GM21367 (cell line): ENCODE data around the gene CXXC1.
"Not testable (repeated sequence)": the region's sequence is repeated elsewhere in the genome, so short reads cannot be mapped to it uniquely, and the experiment has no call there.

Experiments used
- ATAC-seq: cut with Tn5 transposase; IDR thresholded peaks from one replicate; pipeline ENCODE4 v1.9.1; 2021; ENCODE audit not compliant: unreplicated experiment

The CXXC1 gene

DNA sequence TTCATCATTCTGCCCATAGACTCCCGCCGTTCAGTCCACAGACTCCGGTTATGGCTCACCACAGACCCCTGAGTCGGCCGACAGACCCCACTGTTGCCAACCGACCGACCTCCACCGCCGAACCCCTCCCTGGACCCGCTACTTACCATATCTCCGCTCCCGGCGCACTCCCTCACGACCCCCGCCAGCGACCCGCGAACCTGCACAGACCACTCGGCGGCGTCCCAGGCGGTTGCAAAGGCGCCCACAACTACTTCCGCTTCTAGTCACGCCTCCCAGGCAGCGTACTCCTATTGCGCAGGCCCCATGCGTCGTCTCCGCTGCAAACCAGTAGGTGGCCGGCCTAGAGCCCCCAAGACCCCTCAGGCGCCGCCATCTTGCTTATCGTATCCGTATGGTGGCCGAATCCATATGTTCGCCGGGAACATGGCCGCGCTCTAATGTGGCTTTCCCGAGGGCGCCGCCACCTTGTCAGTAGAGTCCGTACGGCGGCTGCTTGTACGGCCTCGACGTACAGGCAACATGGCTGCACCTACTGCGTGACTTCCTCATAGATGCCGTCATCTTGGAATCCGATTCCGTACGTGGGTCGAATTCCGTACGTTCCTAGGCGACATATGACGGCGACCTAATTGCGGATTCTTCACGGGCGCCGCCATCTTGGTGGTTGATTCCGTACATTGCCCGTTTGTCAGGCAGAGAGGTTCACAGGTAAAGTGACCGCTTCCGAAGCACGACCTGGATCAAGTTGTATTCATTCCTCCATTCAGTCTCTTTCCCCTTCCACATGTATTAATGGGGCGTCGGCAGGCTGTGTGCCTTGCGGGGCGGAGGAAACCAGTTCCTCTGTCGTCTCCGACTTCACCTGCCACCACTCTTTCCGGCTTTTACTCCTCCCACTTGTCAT is at the start of gene CXXC1:
TSS of gene CXXC1 (minus strand) at position 252 of the 907 bp plus-strand sequence. CDS start at position 149, 103 bp downstream.
- ATAC-seq = peak; percentile 76

DNA sequence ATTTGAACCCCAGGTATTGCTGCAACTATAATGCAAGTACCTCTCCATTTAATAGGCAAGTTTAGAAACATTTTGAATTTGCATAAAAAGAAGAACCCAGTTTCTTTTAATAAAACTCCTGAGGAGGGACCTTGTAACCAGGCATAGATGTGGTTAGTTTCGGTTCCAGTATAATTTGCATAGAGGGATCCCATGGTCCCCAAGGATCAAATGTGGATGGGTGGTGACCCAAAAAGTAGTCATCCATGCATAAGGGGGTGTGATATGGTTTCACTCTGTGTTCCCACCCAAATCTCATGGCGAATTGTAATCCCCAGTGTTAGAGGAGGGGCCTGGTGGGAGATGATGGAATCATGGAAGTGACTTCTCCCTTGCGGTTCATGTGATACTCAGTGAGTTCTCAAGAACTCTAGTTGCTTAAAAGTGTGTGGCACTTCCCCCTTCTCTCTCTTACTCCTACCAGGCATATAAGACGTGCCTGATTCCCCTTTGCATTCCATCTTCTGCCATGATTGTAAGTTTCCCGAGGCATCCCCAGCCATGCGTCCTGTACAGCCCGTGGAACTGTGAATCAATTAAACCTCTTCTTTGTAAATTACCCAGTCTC is 47.2 kb upstream of the CXXC1 start:
- ATAC-seq = peak; percentile 68

DNA sequence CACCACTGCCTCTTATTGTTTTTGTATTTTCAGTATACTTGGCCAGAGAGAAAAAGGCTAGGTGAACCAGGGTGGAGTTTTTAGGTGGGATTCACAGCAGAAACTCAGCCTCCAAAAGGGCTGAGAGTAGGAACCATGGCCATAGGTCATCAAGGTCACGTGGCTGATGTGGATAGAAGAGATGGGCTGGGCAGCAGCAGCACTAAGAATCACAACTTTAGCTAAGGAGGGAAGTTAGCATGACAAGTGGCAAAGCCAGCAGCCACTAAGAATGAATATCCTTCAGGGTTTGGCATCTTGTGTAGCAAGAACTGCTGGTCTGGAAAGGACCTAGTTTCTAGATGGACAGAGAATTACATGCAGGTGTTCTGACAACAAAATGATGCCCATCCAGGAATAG is 44.2 kb upstream of the CXXC1 start:
- no peak for ATAC-seq

DNA sequence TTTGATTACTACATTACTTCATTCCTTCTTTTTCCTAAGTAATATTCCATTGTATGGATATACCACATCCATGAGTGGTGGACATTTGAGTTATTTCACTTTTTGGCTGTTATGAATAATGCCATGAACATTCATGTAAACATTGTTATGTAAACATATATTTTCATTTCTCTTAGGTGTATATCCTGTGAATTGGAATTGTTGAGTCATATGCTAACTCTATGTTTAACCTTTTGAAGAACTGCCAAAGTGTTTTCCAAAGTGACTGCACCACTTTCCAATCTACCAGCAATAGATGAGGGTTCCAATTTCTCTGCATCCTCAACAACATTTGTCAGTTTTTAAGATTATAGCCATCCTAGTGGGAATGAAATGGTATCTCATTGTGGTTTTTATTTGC is 42.7 kb upstream of the CXXC1 start:
- ATAC-seq = no peak

DNA sequence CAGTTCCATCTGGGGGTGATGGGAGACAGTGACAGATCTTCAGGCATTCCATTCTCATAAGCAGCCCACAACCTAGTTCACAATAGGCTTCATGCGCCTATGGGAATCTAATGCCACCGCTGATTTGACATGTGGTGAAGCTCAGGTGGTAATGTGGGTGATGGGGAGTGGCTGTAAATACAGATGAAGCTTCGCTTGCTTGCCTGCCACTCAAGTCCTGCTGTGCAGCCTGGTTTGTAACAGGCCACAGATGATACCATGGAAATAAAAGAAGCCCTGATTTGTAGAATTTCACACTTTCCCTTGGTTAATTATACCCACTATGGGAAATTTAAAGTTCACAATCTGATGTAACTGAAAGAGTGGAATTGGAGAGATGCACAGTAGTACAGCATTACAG is 40.5 kb upstream of the CXXC1 start:
- ATAC-seq = no peak

DNA sequence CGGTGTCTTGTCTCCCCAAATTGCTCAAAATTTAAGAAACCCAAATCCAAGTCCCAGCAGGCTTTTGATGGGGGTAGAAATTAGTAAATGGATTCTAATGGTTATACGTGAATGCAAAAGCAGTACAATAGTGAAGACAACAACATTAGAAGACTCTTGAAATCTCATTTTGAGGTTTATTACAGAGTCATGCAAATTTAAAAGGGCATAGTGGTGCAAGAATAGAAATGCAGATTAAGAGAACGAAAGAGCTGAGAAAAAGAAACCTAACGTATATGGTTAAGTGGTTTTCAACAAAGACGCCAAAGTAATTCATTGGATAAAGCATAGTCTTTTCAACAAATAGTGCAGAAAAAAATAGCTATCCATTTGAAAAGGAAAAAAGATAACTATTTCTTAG is 33.2 kb upstream of the CXXC1 start:
- ATAC-seq = peak; percentile 61

DNA sequence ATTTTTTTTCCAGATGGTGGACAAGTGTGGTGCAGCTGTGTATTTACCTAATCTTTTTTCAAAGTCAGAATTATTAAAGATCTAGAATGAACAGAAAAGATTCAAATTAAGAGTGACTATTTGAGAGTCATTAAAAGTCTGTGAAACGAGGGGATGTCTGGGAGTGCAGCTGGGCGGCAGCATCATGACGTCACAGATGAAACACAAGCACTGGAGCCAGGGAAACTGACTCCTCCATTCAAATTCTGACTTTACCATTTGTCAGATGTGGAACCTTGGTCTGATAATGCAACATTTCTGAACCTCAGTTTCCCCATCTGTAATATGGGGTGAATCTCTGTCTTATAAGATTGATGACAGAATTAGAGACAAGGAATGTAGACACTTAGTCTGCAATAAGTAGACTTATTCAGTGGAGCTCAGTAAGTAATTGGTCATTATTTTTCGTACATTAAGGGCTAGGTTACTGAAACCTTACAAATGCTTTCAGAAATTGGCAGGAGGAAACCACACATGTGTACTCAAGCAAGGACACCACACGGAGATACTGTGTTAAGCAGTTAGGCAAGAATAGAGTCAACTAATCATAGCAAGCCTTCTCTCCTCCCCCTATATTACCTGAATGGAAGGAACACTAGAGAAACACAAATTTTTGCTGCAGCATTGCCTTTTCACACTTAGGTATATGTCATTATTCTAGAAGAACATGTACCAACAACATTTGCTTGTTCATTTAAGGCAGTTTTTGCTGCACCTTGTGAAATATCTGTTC is 27.8 kb upstream of the CXXC1 start:
- ATAC-seq = peak; percentile 67

DNA sequence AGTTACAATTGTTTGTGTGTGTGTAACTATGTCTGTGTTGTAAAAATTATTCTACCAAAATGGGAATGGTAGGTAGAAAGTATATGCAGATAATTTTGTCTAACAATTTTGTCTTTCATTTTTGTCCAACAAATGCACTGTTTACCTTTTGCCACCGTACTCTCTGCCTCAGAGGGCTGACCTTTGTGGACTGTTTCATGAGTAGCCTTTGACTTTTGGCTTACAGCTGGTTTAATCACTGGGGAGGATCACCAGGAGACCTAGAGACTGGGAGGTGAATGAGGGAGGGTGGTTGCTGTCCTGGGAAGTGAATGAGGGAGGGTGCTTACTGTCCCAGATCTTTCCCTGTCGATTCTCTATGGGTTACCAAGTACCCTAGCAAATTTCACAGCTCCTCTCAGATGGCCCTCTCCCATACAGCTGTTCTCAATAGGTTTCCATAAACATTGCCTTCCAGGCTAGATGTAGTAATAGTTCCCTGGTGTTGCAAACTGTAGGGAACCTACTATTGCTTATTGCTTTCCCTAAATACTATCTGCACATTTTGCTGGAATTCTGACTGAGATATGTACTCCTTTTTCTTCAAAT is 26.5 kb upstream of the CXXC1 start:
- no peak for ATAC-seq

DNA sequence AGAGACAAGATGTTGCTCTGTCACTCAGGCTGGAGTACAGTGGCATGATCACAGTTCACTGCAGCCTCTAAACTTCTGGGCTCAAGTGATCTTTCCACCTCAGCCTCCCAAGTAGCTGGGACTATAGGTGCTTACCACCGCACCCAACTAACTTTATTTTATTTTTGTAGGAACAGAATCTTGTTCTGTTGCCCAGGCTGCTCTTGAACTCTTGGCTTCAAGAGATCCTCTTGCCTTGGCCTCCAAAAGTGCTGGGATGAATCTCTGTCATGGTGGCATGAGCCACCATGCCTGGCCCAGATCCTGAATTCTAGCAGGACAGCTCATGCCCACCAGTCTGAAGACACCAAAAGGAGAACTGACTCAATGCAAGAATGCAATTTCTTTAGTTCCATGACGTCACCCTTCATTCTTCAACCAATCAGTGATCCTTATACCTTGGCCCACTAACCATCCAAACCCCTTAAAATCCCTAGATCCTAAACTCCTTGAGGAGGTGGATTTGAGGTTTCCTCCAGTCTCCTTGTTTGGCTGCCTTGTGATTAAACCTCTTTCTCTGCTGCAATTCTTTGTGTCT is 25.6 kb upstream of the CXXC1 start:
- ATAC-seq = peak; percentile 14

DNA sequence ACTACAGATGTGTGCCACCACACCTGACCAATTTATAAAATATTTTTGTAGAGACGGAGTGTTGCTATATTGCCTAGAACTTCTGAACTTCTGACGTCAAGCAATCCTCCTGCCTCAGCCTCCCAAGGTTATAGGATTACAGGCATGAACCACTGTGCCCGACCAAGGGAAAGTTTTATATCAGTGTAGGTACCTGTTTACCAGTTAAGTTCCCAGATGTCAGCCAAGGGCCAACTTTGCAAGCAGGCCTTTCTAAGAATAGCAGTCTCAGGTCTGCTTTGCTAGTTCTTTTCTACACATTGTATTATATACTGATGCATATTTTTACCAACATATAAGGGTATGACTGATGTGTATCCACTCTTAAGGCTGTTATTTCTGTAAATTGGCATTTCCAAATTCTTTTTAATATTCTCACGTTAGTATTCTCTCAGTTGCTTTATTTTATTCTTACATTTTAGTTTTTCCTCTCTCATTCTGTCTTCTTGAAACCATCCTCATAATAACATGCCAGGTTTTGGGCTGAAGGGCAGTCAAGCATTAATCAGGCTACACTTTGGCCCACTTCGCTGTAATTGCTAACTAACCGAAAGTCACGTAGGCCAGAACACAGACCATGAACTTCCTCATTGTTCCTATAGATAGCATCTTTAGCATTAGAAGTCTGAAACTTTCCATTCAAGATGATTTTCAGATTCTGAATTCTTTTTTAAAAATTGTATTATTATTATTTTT is 25.0 kb upstream of the CXXC1 start:
- ATAC-seq = peak; percentile 63

DNA sequence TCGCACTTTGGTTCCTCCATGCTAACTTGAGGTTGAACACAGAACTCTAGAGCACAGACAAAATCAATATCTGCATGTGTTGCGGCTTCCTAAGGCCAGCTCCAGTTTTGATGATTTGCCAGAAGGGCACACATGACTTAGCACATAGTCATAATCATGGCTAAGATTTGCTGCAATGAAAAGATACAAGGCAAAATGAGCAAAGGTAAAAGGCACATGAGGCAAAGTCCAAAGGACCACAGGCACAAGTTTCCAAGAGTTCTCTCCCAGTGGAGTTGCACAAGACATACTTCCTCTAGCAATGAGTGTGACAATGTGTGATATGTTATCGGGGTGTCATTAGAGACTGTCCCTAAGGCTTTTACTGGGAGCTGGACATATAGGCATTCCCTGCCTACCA is 24.2 kb upstream of the CXXC1 start:
- ATAC-seq = no peak

DNA sequence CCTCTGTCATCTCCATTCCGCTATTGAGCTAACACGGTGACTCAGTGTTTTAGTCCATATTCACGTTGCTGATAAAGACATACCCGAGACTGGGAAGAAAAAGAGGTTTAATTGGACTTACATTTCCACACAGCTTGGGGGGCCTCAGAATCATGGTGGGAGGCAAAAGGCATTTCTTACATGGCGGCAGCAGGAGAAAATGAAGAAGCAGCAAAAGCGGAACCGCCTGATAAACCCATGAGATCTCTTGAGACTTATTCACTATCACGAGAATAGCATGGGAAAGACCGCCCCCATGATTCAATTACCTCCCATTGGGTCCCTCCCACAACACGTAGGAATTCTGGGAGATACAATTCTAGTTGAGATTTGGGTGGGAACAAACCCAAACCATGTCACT is 22.6 kb upstream of the CXXC1 start:
- ATAC-seq = no peak

DNA sequence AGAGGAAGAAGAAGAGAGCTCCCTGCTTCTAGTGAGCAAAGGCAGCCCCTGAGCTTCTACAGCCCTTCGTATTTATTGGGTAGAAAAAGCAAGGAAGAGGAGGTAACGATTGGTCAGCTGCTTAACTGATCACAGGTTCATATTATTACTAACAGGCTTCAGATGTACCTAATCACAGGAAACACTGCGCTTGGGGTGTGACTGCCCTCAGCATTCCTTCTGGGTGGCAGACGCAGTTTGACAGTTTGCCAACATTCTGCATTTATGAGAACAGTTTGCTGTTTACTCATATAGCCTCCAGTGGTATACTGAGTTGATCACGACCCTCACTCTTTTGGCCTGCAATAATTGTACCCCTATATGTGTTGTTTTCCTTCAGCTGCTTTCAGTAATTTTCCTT is 21.4 kb upstream of the CXXC1 start:
- not testable (repeated sequence) for ATAC-seq

DNA sequence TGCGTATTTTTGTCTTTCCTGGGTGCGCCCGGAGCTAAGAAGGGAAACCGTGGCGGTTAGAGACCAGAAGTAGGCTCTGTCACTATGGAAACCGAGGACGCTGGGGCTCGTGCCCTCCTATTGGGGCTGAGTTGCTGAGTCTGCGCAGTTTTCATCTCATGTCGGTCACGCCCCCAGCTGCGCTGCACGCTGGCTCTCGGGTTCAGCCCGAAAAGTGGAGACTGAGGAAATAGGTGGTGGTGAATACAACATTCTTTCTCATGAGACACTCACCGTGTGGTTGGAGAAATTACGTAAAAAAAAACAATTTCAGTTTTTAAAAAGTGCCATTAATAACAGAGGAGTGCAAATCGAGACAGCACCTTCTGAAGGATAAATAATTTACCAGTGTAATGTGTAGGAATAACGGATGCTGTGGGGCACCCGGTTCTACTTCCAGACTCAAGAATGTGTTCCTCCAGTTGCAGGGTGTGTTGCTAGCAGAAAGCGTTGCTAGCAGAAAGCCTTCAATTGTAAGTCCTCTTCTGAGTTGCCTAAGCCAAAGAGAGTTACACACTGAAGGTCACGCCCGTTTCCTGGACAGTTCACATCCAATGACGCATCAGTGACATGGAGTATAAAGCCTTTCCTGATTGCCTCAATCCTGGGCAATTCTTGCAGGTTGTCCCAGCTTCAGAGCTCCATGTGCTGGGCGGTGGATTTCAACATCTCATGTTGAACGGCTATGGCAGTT is 20.4 kb upstream of the CXXC1 start:
- peak; percentile 86 for ATAC-seq

DNA sequence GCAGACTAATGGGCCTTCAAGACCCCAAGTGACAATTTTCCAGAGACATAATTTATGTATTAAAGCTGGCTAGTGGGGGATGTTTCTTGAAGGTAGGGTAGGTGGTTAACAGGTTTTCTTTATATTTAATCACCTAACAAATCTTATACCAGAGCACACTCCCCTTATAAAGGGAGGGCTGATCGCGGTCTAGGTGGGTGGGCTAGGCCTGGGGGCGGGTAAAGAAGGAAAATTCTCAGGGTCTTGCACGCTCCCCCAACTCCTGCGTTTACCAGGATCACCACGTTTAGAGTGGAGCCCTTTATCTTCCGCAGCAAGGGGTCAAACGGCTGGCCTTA is 19.9 kb upstream of the CXXC1 start:
- no peak for ATAC-seq

DNA sequence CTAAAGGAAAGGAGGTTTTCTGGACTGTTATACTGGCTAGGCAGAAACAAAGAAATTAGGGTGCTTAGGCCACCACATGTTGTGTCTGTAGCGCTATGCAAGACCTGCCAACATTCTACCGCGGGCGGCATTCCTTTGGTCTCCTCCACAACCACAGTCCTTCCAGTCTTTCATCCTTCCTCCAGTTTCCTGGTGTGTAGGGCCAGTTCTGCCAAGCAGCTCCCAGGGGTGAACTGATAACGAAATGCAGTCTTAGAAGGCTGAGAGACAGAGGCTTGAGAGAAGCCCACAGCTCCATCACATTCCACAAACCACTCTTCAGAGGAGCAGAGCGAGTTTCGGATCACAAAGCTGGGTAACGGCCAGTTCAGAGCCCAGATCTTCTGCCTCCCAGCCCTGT is 19.5 kb upstream of the CXXC1 start:
- no peak for ATAC-seq

DNA sequence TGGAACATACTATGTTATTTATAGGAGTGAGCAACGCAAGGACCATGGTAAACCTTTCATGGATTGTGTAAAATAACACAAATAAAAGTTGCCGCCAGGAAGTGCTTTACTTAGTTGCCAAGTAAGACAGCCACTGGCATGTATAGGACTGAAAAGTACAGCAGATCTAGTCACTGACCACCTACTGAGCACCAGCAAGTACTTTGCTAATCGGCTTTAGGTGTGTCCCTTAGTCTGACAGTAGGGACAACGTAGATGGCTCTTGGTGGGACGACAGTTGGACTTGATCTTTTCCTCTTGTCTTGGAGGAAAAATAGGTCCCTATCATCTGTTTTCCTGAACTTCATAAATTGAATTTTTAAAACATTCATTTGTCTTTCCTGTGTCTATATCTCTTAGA is 13.6 kb upstream of the CXXC1 start:
- ATAC-seq = no peak

DNA sequence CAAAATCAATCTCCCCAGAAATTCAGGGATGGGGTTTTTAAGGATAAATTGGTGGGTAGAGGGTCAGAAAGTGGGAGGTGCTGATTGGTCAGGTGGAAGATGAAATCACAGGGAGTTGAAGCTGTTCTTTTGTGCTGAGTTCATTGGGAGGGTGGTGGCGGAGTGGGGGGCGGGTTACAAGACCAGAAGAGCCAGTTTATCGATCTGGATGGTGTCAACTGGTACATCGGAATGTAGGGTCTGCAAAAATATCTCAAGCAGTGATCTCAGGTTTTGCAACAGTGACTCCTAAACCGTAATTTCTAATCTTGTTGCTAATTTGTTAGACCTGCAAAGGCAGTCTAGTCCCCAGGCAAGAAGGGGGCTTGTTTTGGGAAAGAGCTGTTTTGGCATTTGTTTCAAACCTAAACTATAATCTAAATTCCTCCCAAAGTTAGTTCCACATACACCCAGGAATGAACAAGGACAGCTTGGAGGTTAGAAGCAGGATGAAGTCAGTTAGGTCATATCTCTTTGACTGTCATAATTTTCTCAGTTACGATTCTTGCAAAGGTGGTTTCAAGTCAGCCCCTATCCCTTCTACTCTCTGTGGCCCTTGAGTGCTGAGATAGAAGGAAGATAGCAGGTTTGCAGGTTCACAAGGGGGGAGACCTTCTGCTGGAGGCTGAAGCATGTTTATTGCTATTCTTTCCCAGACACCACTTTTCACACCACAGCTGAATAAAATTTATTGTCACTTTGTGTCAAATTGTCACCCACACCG is 12.3 kb upstream of the CXXC1 start:
- ATAC-seq = no peak
